Activated naive CD4-positive, alpha-beta T cell treated with anti-CD3 and anti-CD28 coated beads, Interleukin-2, amount 50 U/mL, for 16 hours (primary cell): ENCODE measurements around the gene PTRHD1.
"Not testable (repeated sequence)": the region's sequence is repeated elsewhere in the genome, so short reads cannot be mapped to it uniquely, and the experiment has no call there.

Source experiments
- DNase-seq: peaks from one replicate; pipeline ENCODE4 v3.0.0-alpha.2; 2020

The PTRHD1 gene

DNA sequence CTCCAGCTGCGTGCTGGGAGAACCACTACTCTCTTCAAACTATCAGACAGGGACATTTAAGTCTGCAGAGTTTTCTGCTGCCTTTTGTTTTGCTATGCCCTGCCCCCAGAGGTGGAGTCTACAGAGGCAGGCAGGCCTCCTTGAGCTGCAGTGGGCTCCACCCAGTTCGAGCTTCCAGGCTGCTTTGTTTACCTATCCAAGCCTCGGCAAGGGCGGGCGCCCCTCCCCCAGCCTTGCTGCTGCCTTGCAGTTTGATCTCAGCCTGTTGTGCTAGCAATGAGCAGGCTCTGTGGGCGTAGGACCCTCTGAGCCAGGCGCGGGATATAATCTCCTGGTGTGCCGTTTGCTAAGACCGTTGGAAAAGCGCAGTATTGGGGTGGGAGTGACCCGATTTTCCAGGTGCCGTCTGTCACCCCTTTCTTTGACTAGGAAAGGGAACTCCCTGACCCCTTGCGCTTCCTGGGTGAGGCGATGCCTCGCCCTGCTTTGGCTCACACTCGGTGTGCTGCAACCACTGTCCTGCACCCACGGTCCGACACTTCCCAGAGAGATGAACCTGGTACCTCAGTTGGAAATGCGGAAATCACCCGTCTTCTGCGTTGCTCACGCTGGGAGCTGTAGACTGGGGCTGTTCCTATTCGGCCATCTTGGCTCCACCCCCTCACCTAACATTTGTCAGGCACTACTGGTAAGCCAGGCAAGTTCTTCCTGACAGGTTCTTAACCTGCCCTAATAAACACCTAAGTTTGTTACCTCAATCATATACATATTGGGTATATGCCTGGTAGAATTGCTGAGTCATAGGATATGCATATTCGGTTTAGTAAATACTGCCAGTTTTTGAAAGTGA lies 12.8 kb upstream of the PTRHD1 start:
- not testable (repeated sequence) for DNase-seq

- not testable (repeated sequence) for DNase-seq
Observed at GRCh38 chr2:24800487-24800886, 7.3 kb upstream of the PTRHD1 start.

- no peak for DNase-seq
Observed at GRCh38 chr2:24797644-24798043, 4.5 kb upstream of the PTRHD1 start.

GRCh38 chr2:24793761-24794435 lies 707 bp upstream of the PTRHD1 start:
- no peak for DNase-seq

GRCh38 chr2:24792542-24792873 lies 683 bp downstream of the PTRHD1 start:
- DNase-seq: no peak

DNA sequence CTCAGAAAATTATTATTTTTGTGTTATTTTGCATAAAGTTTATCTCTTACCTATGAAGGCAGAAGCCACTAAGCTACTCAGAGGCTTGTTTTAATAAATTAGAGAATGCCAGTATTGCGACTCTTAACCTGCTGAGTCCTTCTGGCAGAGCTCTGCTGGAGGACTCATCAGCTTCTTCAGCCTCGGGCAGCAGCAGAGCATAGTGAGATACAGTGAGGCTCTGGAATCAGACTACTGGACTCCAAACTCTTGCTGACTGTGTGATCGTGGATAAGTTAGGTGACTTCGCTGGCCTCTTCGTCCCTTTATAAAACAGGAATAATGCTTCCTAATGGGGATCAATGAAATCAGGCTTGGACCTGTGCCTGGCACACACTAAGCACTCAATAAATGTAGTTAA lies 1.7 kb downstream of the PTRHD1 start:
- no peak for DNase-seq

- DNase-seq: no peak
Observed at GRCh38 chr2:24788816-24789215, 4.4 kb downstream of the PTRHD1 start.

- no peak for DNase-seq
Observed at GRCh38 chr2:24787532-24787931, 5.7 kb downstream of the PTRHD1 start.

GRCh38 chr2:24785671-24786321 lies 7.4 kb downstream of the PTRHD1 start:
- DNase-seq: no peak

GRCh38 chr2:24783641-24784040 lies 9.6 kb downstream of the PTRHD1 start:
- no peak for DNase-seq

- no peak for DNase-seq
Observed at GRCh38 chr2:24779116-24779515, 14.1 kb downstream of the PTRHD1 start.

GRCh38 chr2:24774373-24774772 lies 18.8 kb downstream of the PTRHD1 start:
- no peak for DNase-seq

DNA sequence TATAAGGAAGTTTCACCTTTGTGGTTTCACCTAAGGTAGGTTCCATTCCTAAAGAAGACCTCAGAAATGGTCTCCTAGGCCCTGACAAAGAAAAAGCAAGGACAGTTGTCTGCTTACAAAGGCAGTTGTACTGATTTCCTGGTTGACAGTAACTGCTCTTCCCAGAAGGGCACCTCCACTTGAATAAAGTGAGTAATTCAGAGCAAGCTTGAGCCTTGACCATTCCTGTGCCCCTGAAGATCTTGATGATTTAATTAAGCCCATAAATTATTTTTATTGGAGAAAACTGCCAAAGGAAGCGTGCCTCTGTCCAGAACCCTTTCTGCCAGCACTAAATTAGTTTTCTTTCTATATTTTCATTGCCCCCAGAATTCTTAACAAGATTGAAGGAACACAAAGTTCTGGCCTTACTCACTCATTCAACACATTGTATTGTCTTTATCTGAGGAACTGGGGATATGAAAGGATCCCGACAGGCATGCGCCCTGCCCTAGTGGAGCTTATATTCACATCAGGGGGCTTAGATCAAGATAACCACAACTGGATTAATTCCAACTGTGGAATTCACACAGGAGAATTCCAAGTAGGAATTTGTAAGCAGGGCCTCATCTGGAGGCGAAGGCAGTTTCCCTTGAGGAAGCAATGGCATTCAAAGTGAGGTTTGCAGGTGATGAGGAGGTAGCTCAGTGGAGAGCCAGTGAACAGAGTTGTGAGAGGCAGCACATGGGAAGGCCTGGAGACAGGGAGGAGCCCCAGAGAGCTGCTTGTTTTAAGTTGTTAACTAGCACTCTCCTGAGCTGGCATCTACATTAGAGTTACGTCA lies 21.2 kb downstream of the PTRHD1 start:
- DNase-seq: no peak

GRCh38 chr2:24771061-24771460 lies 22.1 kb downstream of the PTRHD1 start:
- no peak for DNase-seq

GRCh38 chr2:24768601-24769000 lies 24.6 kb downstream of the PTRHD1 start:
- DNase-seq: no peak

- DNase-seq: no peak
Observed at GRCh38 chr2:24768013-24768412, 25.2 kb downstream of the PTRHD1 start.

- DNase-seq: no peak
Observed at GRCh38 chr2:24766609-24767008, 26.6 kb downstream of the PTRHD1 start.

DNA sequence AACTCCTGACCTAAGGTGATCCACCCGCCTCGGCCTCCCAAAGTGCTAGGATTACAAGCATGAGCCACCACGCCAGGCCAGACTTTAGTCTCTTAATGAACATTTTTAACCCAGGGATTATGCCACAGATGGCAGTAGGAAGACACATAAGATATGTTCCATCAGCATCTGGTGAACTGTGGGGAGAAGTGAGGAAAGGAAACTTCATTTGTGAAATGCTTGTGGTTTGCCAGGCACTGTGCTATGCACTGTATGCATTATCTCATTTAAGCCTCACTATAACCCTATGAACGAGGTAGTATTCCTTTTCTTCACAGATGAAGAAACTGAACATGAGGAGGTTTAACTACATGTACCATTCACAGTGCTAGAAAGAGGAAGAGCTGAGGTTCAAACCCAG lies 29.3 kb downstream of the PTRHD1 start:
- no peak for DNase-seq

DNA sequence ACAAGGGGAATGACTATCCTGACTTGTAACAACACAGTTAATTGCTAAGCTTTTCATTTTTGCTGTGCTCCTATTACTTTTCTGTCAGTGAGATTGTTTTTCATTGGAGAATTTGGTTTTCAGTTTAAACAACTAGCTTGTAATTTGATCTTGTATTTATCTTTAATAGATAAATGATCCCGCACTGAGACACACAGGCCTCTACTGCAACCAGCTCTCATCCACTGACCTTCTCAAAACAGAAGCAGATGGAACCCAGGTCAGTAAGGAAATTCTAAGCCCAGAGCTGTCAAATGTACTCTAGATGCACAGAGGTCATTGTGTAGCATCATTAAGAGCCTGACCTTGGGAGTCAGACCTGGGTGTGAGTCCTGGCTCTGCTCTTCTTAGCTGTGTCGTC lies 30.7 kb downstream of the PTRHD1 start:
- no peak for DNase-seq

DNA sequence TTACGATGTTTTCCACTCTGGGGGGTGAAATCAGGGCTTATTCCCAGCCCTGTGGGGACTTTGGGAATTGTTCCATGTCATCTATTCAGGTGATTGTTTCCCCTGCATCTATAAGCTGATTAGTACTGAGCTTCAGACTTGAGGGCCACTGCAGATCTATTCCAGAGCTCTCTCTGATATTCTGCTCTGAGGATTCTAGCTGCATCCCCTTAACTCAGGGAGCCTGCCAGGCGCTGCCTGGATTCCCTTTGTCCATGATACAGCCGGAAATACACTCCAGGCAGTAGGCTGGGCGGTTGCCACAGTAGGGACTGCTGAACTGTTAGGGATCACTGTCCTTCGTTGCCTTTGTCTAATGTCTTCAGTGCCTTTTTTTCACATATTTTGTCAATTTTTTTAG lies 31.3 kb downstream of the PTRHD1 start:
- DNase-seq: no peak

DNA sequence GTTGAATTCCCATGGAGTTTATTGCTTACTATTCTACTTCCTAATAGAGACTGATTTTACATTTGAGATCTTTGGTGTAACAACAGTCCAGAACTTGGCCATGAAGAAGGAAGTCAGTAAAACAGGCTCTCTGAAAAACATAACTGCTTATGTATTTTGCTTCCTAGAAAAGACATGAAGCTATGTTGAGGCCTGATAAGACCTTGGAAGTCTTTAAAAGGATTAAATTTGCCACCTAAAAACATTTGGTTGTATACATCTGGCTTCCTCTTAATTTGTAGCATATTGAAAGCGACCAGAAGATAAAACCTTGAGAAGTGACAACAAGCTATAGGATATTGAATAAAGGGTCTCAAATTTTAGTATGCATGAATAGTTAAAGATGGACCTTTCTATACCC lies 36.4 kb downstream of the PTRHD1 start:
- no peak for DNase-seq

GRCh38 chr2:24754985-24755705 lies 38.0 kb downstream of the PTRHD1 start:
- no peak for DNase-seq
